ENCODE results near the gene CAMK2B.

Gene CAMK2B

GRCh38 chr7:44191171-44191570, 134.2 kb downstream of the CAMK2B start:
- H3K9ac ChIP-seq (ENCODE audit: low read depth, low read length, poor library complexity, severe bottlenecking), result no peak overlapping the region
- H3K36me3 ChIP-seq (ENCODE audit: insufficient read depth, low read length), result no peaks in the 10 kb centered on the region
- H3K9me3 ChIP-seq (ENCODE audit: insufficient read depth, low read depth, low read length), result no peaks in the 10 kb centered on the region
- H2AFZ ChIP-seq (ENCODE audit: low read length), result no peak overlapping the region
- H3K27me3 ChIP-seq (ENCODE audit: insufficient read depth, low read length, poor library complexity, severe bottlenecking), result no peaks in the 10 kb centered on the region
- H3K79me2 ChIP-seq (ENCODE audit: insufficient read depth, low read length), result no peaks in the 10 kb centered on the region
- H4K20me1 ChIP-seq (ENCODE audit: insufficient read depth, low read length, poor library complexity, severe bottlenecking), result no peaks in the 10 kb centered on the region
- H3K4me3 ChIP-seq (ENCODE audit: low read length, poor library complexity, severe bottlenecking), result no peak overlapping the region
- no peaks in the 10 kb centered on the region for H3K9me2 ChIP-seq (replicated peaks; ENCODE audit: low read depth, low read length)
- TF ChIP-seq CTCF (conservative IDR thresholded peaks at IDR 0.05; ENCODE audit: low read length), result no peak
- no peak for TF ChIP-seq EZH2phosphoT487 (IDR thresholded peaks at IDR 0.05; ENCODE audit: borderline replicate concordance)
- no peaks in the 10 kb centered on the region for H3F3A ChIP-seq (ENCODE audit: low read depth)
- H3K4me2 ChIP-seq (ENCODE audit: low read depth, low read length, poor library complexity, severe bottlenecking), result no peak overlapping the region
- H3K4me1 ChIP-seq (ENCODE audit: insufficient read depth, low read length, poor library complexity, severe bottlenecking), result peaks cover 4% of the 10 kb centered on the region

- TF ChIP-seq EZH2phosphoT487 (IDR thresholded peaks at IDR 0.05; ENCODE audit: borderline replicate concordance) (no peak), CTCF (conservative IDR thresholded peaks at IDR 0.05; ENCODE audit: low read length) (no peak)
- no peaks in the 10 kb centered on the region for H3F3A ChIP-seq (ENCODE audit: low read depth)
- H3K79me2 ChIP-seq (ENCODE audit: insufficient read depth, low read length), result no peaks in the 10 kb centered on the region
- no peaks in the 10 kb centered on the region for H4K20me1 ChIP-seq (ENCODE audit: insufficient read depth, low read length, poor library complexity, severe bottlenecking)
- H3K9ac ChIP-seq (ENCODE audit: low read depth, low read length, poor library complexity, severe bottlenecking), result no peak overlapping the region
- H2AFZ ChIP-seq (ENCODE audit: low read length), result no peak overlapping the region
- no peaks in the 10 kb centered on the region for H3K36me3 ChIP-seq (ENCODE audit: insufficient read depth, low read length)
- no peaks in the 10 kb centered on the region for H3K27me3 ChIP-seq (ENCODE audit: insufficient read depth, low read length, poor library complexity, severe bottlenecking)
- H3K4me2 ChIP-seq (ENCODE audit: low read depth, low read length, poor library complexity, severe bottlenecking), result no peak overlapping the region
- no peaks in the 10 kb centered on the region for H3K9me2 ChIP-seq (replicated peaks; ENCODE audit: low read depth, low read length)
- H3K4me3 ChIP-seq (ENCODE audit: low read length, poor library complexity, severe bottlenecking), result no peak overlapping the region
- H3K4me1 ChIP-seq (ENCODE audit: insufficient read depth, low read length, poor library complexity, severe bottlenecking), result no peaks in the 10 kb centered on the region
- H3K9me3 ChIP-seq (ENCODE audit: insufficient read depth, low read depth, low read length), result no peaks in the 10 kb centered on the region
Observed at GRCh38 chr7:44189993-44190872, 135.2 kb downstream of the CAMK2B start.

GRCh38 chr7:44189286-44189992, 136.0 kb downstream of the CAMK2B start, which contains the start of gene GCK:
Gene GCK, minus strand, starts transcription at chr7:44189439. Its CDS starts 486 bp downstream, at chr7:44188953.
- Histone ChIP-seq H4K20me1 (ENCODE audit: insufficient read depth, low read length, poor library complexity, severe bottlenecking) (no peaks in the 10 kb centered on the region), H2AFZ (ENCODE audit: low read length) (no peak within 1 kb of the TSS), H3K27me3 (ENCODE audit: insufficient read depth, low read length, poor library complexity, severe bottlenecking) (no peaks in the 10 kb centered on the region), H3K9me2 (replicated peaks; ENCODE audit: low read depth, low read length) (no peaks in the 10 kb centered on the region), H3K4me1 (ENCODE audit: insufficient read depth, low read length, poor library complexity, severe bottlenecking) (no peaks in the 10 kb centered on the region), H3F3A (ENCODE audit: low read depth) (no peaks in the 10 kb centered on the region), H3K9ac (ENCODE audit: low read depth, low read length, poor library complexity, severe bottlenecking) (no peak within 1 kb of the TSS), H3K9me3 (ENCODE audit: insufficient read depth, low read depth, low read length) (no peaks in the 10 kb centered on the region), H3K36me3 (ENCODE audit: insufficient read depth, low read length) (no peaks in the 10 kb centered on the region), H3K4me2 (ENCODE audit: low read depth, low read length, poor library complexity, severe bottlenecking) (no peak within 1 kb of the TSS), H3K4me3 (ENCODE audit: low read length, poor library complexity, severe bottlenecking) (no peak within 1 kb of the TSS), H3K79me2 (ENCODE audit: insufficient read depth, low read length) (no peaks in the 10 kb centered on the region)
- TF ChIP-seq EZH2phosphoT487 (IDR thresholded peaks at IDR 0.05; ENCODE audit: borderline replicate concordance), result no peak
- TF ChIP-seq CTCF (conservative IDR thresholded peaks at IDR 0.05; ENCODE audit: low read length), result no peak

Measured in Loucy (cell line).